HL-60 (cell line): ENCODE data around the gene CMPK2.

ENCODE experiments used
- DNase-seq, 2 experiments: peaks; one replicate each; pipeline ENCODE4 v3.0.0-alpha.2; 2010 to 2020; ENCODE audit warnings: low read depth in 1 of 2, low spot score in 1 of 2
- H3K27ac ChIP-seq: fragments of 250-450 bp; sonication (Bioruptor Pico); replicated peaks from 2 replicates; pipeline ENCODE4 v1.5.1; 2020; ENCODE audit warnings: mild to moderate bottlenecking, moderate library complexity
- H3K27me3 ChIP-seq: fragments of 250-450 bp; sonication (Bioruptor Pico); 2 replicates; pipeline ENCODE4 v1.5.1; 2021; ENCODE audit warnings: mild to moderate bottlenecking, moderate library complexity; ENCODE audit not compliant: insufficient read depth, poor library complexity, severe bottlenecking
- H3K4me3 ChIP-seq: replicated peaks from 2 replicates; pipeline ENCODE4 v1.5.1; 2011; ENCODE audit warnings: mild to moderate bottlenecking, control low read depth, low read length; ENCODE audit not compliant: insufficient read depth
- CTCF ChIP-seq: IDR thresholded peaks from one replicate; pipeline ENCODE4 v1.5.1; 2011; ENCODE audit warnings: low read length, control low read depth, inconsistent platforms; ENCODE audit not compliant: insufficient read depth
- GABPA ChIP-seq: IDR thresholded peaks from 2 replicates; pipeline ENCODE4 v1.6.1; 2012; ENCODE audit warnings: low read depth
- POLR2AphosphoS5 ChIP-seq: IDR thresholded peaks from 2 replicates; pipeline ENCODE4 v1.6.1; 2012; ENCODE audit warnings: low read depth
- REST ChIP-seq: IDR thresholded peaks from 2 replicates; pipeline ENCODE4 v1.6.1; 2012; ENCODE audit warnings: low read depth; ENCODE audit not compliant: insufficient replicate concordance
- SPI1 ChIP-seq: IDR thresholded peaks from 2 replicates; pipeline ENCODE4 v1.6.1; 2012; ENCODE audit warnings: low read depth, mild to moderate bottlenecking, borderline replicate concordance

CMPK2 gene

GRCh38 chr2:6841537-6842287, 24.0 kb downstream of the CMPK2 start:
- Histone ChIP-seq H3K4me3 (no peak overlapping the region), H3K27ac (no peak overlapping the region), H3K27me3 (no peaks in the 10 kb centered on the region)
- DNase-seq, result no peak
- TF ChIP-seq REST (no peak), GABPA (no peak), SPI1 (no peak), CTCF (no peak), POLR2AphosphoS5 (no peak)

GRCh38 chr2:6838673-6839319, 26.9 kb downstream of the CMPK2 start:
- Histone ChIP-seq H3K27me3 (no peaks in the 10 kb centered on the region), H3K27ac (no peak overlapping the region), H3K4me3 (no peak overlapping the region)
- DNase-seq, result no peak
- TF ChIP-seq REST (no peak), CTCF (no peak), POLR2AphosphoS5 (no peak), SPI1 (no peak), GABPA (no peak)

GRCh38 chr2:6835467-6835866, 30.2 kb downstream of the CMPK2 start:
- no peak for TF ChIP-seq POLR2AphosphoS5
- no peak for TF ChIP-seq REST
- TF ChIP-seq GABPA, result no peak
- TF ChIP-seq SPI1, result no peak
- no peak for TF ChIP-seq CTCF
- Histone ChIP-seq H3K27me3 (no peaks in the 10 kb centered on the region), H3K27ac (no peak overlapping the region), H3K4me3 (no peak overlapping the region)
- no peak for DNase-seq
